ENCODE results near the gene GALNT15. TPM values are rescaled to one million over a fixed set of nuclear protein-coding genes. Genes with fewer than 3 reads are reported as not detected.

Gene GALNT15
- total RNA-seq, 2 donors from 2014 or later: 0.30 TPM; not detected in 1

DNA sequence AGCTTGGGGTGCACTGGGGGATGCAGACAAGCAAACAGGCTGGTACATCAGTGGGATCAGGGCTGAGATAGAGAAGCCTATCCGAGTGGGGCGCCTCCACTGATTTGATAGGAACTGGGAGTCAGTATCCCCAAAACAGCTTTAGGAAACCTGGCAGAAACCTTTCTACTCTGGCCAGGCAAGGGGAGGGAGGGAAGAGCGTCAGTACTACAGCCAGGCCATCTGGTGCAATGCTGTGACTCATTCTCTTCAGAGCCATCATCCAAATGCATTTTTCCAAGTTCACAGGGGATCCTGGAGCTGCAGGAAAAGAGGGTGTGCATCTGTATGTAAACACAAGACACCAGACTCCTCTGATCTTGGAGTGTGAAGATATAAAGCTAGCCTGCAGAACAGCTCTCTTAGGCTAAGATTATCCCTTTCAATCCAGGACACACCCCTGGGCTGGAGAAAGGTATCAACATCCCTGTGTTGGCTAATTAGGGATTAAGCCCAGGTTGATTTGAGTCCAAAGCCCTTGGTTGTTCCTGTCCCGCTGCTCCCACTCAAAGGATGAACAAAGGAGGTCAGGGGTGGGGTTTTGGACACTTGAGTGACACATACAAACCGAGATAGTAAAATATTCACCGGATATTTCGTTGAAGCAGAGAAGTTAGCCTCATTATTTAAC, 9.3 kb downstream of the GALNT15 start:
- no peak overlapping the region for H3K4me3 Mint-ChIP-seq
- no peaks in the 10 kb centered on the region for H3K27me3 Mint-ChIP-seq (ENCODE audit: low read depth)
- no peaks in the 10 kb centered on the region for H3K36me3 Mint-ChIP-seq (ENCODE audit: insufficient read depth in 2 of 2)
- DNase-seq: no peak
- no peak for ATAC-seq (replicated peaks in 1 of 2)
- H3K9me3 Mint-ChIP-seq: no peaks in the 10 kb centered on the region
- H3K4me1 Mint-ChIP-seq (ENCODE audit: low read depth): peaks cover 9% of the 10 kb centered on the region
- no peak overlapping the region for H3K27ac Mint-ChIP-seq

DNA sequence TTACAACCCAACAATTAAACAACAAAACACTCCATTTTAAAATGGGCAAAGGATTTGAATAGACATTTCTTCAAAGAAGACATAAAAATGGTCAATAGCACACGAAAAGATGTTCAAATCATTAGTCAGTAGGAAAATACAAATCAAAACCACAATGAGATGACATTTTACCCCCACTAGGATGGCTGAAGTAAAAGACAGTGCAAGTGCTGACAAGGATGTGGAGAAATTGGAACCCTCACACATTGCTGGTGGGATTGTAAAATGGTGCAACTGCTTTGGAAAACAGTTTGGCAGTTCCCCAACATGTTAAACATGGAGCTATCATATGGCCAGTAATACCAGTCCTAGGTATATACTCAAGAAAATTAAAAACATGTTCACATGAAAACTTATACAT, 11.6 kb downstream of the GALNT15 start:
- Mint-ChIP-seq H3K9me3 (no peaks in the 10 kb centered on the region), H3K36me3 (ENCODE audit: insufficient read depth in 2 of 2) (no peaks in the 10 kb centered on the region), H3K4me3 (no peak overlapping the region), H3K27me3 (ENCODE audit: low read depth) (no peaks in the 10 kb centered on the region), H3K27ac (no peak overlapping the region), H3K4me1 (ENCODE audit: low read depth) (peaks cover 8% of the 10 kb centered on the region)
- peak in 1 of 2 donors; percentile 8 for ATAC-seq (replicated peaks in 1 of 2)
- no peak for DNase-seq

DNA sequence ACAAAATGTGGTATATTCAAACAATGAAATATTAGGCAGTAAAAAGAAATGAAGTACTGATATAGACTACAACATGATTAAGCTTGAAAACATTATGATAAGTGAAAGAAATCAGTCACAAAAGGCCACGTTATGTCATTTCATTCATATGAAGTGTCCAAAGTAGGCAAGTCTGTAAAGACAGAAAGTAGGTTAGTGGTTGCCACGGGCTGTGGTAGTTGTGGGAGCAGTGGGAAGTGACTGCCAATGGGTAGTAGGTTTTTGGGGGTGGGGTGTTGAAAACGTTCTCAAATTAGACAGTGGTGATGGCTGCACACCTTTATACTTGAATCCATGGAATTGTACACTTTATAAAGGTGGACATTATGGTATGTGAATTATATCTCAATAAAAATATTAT, 12.1 kb downstream of the GALNT15 start:
- no peaks in the 10 kb centered on the region for H3K27me3 Mint-ChIP-seq (ENCODE audit: low read depth)
- DNase-seq: peak; percentile 8 to 52
- no peak overlapping the region for H3K4me3 Mint-ChIP-seq
- H3K36me3 Mint-ChIP-seq (ENCODE audit: insufficient read depth in 2 of 2): no peaks in the 10 kb centered on the region
- peaks cover 8% of the 10 kb centered on the region for H3K4me1 Mint-ChIP-seq (ENCODE audit: low read depth)
- ATAC-seq (replicated peaks in 1 of 2): peak; percentile 27 to 71
- peak overlapping the region; percentile 55 for H3K27ac Mint-ChIP-seq
- H3K9me3 Mint-ChIP-seq: no peaks in the 10 kb centered on the region

DNA sequence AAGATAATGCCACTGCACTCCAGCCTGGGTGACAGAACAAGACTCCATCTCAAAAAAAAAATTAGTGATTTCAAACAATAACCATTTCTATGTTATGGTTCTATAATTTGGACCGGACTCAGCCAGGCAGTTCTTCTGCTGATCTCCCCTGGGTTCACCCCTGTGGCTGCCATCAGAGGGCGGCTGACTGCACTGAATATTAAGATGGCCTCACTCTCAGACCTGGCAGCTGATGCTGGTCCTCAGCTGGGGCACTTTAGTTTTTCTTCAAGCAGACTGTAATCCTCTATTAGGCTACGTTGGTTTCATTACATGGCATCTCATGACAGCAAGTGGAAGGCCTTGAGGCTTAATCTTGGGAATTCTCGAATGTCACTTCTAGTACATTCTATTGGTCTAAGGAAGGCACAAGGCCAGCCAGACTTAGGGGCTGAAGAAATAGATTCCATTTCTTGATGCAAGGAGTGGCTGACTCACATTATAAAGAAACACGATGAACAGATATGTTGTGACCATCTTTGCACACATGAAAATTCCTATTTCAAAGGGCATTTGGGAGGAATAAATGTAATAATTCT, 12.8 kb downstream of the GALNT15 start:
- DNase-seq (no peak), ATAC-seq (replicated peaks in 1 of 2) (no peak)
- Mint-ChIP-seq H3K27me3 (ENCODE audit: low read depth) (no peaks in the 10 kb centered on the region), H3K27ac (no peak overlapping the region), H3K9me3 (no peaks in the 10 kb centered on the region), H3K4me1 (ENCODE audit: low read depth) (peaks cover 8% of the 10 kb centered on the region), H3K36me3 (ENCODE audit: insufficient read depth in 2 of 2) (no peaks in the 10 kb centered on the region), H3K4me3 (no peak overlapping the region)

DNA sequence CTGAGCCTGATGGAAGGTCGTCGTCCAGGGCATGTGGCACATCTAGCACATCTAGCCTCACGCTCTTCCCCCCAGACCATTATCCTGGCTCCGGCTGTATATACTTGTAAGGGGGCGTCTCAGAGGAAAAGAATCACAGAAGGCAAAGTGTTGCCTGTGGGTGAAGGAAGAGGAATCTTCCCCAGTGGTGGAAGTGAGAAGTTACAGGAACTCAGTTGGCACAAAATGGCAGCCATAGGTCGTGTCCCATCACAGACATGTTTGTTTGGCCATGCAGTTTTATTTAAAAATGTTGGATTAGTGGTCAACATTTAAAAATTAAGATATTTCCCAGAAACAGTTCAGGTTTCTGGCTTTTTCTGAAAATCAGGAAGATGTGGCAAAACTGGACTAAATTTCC, 13.6 kb downstream of the GALNT15 start:
- no peak for DNase-seq
- Mint-ChIP-seq H3K4me3 (no peak overlapping the region), H3K9me3 (no peaks in the 10 kb centered on the region), H3K27me3 (ENCODE audit: low read depth) (no peaks in the 10 kb centered on the region), H3K27ac (no peak overlapping the region), H3K36me3 (ENCODE audit: insufficient read depth in 2 of 2) (no peaks in the 10 kb centered on the region), H3K4me1 (ENCODE audit: low read depth) (peaks cover 8% of the 10 kb centered on the region)
- no peak for ATAC-seq (replicated peaks in 1 of 2)

DNA sequence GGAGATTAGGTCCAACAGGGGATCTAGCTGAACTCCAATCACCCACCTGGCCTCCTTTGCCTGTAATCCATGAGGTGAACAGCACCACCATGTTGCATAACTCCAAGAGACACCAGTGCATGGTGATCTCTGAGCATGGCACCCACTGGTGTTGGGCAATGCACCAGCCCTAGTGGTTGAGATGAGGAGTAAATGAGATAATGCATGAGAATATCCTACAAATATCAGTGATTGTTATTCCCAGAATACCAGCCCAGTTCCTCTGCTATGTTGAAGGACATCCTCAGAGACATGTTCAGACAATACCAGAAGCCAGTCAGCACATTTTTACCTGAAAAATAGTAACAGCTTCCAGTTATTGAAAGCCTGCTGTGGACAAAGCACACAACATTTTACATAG, 14.7 kb downstream of the GALNT15 start:
- no peak overlapping the region for H3K4me3 Mint-ChIP-seq
- H3K27me3 Mint-ChIP-seq (ENCODE audit: low read depth): no peaks in the 10 kb centered on the region
- no peak for DNase-seq
- ATAC-seq (replicated peaks in 1 of 2): no peak
- no peaks in the 10 kb centered on the region for H3K9me3 Mint-ChIP-seq
- peaks cover 8% of the 10 kb centered on the region for H3K4me1 Mint-ChIP-seq (ENCODE audit: low read depth)
- no peak overlapping the region for H3K27ac Mint-ChIP-seq
- H3K36me3 Mint-ChIP-seq (ENCODE audit: insufficient read depth in 2 of 2): no peaks in the 10 kb centered on the region

DNA sequence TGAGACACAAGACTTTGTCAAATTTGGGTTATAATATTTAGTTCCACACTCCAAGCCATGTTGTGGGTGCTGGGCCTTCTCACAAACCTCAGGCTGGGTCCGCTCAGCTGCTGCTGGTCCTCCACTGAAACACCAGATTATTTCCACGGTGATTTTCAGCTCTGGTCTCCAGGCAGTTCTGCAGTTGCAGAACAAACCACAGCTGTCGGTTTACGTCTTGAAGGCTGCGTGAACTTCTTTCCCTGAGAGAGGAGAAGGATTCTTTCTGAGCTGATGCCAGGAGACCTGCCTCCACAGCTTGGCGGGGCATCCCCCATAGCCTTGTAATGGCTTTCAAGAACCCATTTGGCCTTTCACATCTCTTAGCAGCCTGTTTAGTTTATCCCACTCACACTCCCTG, 16.2 kb downstream of the GALNT15 start:
- Mint-ChIP-seq H3K27me3 (ENCODE audit: low read depth) (no peaks in the 10 kb centered on the region), H3K4me1 (ENCODE audit: low read depth) (peaks cover 8% of the 10 kb centered on the region), H3K4me3 (no peak overlapping the region), H3K36me3 (ENCODE audit: insufficient read depth in 2 of 2) (no peaks in the 10 kb centered on the region), H3K9me3 (no peaks in the 10 kb centered on the region), H3K27ac (no peak overlapping the region)
- ATAC-seq (replicated peaks in 1 of 2): no peak
- DNase-seq: no peak

DNA sequence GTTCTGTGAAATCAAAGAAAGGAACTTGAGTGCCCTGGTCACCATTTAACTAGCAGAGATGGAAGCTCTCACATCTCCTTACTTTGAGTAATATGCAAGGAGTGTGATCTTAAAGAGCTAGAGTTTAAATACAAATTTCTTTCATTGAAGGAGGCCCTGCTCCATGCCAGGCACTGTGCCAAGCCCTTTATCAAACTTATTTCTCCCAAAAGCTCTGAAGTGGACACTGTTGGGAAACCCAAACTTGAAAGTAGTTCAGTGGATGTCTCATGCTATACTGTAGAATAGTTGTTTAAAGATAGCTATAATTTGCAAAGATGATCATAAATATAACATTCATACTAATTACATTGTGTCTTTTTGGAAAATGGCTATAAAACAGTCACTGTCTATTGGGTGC, 17.1 kb downstream of the GALNT15 start:
- Mint-ChIP-seq H3K27ac (no peak overlapping the region), H3K9me3 (no peaks in the 10 kb centered on the region), H3K27me3 (ENCODE audit: low read depth) (no peaks in the 10 kb centered on the region), H3K36me3 (ENCODE audit: insufficient read depth in 2 of 2) (no peaks in the 10 kb centered on the region), H3K4me3 (no peak overlapping the region), H3K4me1 (ENCODE audit: low read depth) (peaks cover 2% of the 10 kb centered on the region)
- ATAC-seq (replicated peaks in 1 of 2): no peak
- DNase-seq: no peak

DNA sequence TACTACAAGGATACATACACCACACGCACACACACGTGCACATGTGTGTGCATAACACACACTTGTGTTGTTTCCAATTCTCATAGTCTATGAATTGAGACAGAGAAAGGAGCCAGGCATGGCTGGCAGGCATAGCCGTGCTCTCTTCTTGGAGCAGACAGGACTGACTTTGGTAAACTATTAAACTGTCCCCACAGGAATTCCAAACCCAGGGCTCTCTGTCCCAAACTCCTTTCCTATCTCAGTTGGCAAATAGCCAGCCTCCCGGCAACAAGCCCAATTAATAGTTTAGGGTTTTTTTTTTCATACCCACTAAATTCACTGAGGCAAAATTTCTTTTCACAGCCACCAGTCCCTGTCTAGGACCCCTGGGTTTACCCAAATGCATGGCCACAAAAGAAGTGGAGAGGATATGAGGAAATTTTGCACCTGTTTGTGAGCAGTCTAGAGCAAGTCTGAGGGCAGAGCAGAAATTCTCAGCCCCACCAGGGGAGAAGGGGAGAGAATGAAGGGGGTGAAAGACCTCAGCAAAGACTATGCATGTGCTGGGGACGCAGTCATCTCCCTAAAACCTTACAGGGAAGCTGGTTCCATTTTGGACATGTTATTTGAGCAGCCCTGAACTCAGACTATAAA, 17.8 kb downstream of the GALNT15 start:
- DNase-seq (no peak), ATAC-seq (replicated peaks in 1 of 2) (no peak)
- Mint-ChIP-seq H3K36me3 (ENCODE audit: insufficient read depth in 2 of 2) (no peaks in the 10 kb centered on the region), H3K27me3 (ENCODE audit: low read depth) (no peaks in the 10 kb centered on the region), H3K9me3 (no peaks in the 10 kb centered on the region), H3K27ac (no peak overlapping the region), H3K4me1 (ENCODE audit: low read depth) (no peaks in the 10 kb centered on the region), H3K4me3 (no peak overlapping the region)

DNA sequence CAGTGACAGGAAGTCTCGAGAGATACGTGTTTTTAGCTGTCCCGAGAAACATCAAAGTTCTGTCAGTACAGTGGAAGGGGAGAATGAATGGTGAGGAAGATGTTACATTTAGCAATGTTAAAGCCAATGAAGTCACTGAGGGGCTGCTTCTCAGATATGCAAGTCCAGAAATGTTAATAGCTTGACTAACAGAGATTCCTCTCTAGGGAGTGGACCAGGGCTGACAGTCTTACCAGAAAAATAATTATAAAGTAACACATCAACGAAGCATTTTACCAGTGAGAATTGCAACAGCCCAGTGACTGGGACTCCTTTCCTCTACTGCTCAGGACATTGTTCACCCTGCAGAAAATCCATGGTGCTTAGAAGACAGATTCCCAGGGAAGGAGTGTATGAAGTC, 23.9 kb downstream of the GALNT15 start:
- Mint-ChIP-seq H3K4me1 (ENCODE audit: low read depth) (peaks cover 16% of the 10 kb centered on the region), H3K36me3 (ENCODE audit: insufficient read depth in 2 of 2) (no peaks in the 10 kb centered on the region), H3K27me3 (ENCODE audit: low read depth) (peaks cover 7% of the 10 kb centered on the region), H3K9me3 (no peaks in the 10 kb centered on the region), H3K4me3 (no peak overlapping the region), H3K27ac (no peak overlapping the region)
- DNase-seq (no peak), ATAC-seq (replicated peaks in 1 of 2) (no peak)

DNA sequence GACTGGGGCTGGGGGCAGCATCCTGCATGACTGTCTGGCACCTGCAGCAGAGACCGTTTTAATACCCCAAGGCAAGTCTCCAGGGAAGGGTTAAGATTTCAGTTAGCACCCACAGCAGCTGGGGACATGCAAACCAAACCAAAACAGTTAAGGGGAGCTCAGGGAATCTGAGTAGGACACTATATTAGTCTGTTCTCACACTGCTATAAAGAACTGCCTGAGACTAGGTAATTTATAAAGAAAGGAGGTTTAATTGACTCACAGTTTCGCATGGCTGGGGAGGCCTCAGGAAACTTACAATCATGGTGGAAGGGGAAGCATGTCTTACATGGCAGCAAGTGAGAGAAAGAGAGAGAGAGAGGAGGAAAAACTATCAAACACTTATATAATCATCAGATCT, 25.3 kb downstream of the GALNT15 start:
- ATAC-seq (replicated peaks in 1 of 2) (peak in 1 of 2 donors; percentile 48), DNase-seq (no peak)
- Mint-ChIP-seq H3K27me3 (ENCODE audit: low read depth) (peaks cover 14% of the 10 kb centered on the region), H3K4me3 (peak overlapping the region in 1 of 2 donors; percentile 27), H3K36me3 (ENCODE audit: insufficient read depth in 2 of 2) (no peaks in the 10 kb centered on the region), H3K27ac (peak overlapping the region; percentile 5), H3K9me3 (no peaks in the 10 kb centered on the region), H3K4me1 (ENCODE audit: low read depth) (peaks cover 25% of the 10 kb centered on the region)

DNA sequence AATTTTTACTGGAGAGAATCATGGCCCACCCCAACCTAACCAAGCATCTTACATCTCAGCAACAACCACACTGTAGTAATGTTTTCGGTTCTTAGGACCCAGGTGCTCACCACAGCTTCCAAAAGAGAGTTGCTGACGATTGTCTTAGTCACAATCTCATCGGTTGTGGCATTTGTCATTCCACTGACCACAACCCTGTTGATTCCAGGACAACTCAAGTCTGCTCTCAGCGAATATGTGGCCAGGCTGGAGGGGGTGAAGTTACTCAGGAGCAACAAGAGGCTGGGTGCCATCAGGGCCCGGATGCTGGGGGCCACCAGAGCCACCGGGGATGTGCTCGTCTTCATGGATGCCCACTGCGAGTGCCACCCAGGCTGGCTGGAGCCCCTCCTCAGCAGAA, 25.9 kb downstream of the GALNT15 start:
- H3K9me3 Mint-ChIP-seq: no peaks in the 10 kb centered on the region
- no peaks in the 10 kb centered on the region for H3K36me3 Mint-ChIP-seq (ENCODE audit: insufficient read depth in 2 of 2)
- H3K4me1 Mint-ChIP-seq (ENCODE audit: low read depth): peaks cover 32% of the 10 kb centered on the region
- H3K27ac Mint-ChIP-seq: peak overlapping the region; percentile 5
- peaks cover 16% of the 10 kb centered on the region for H3K27me3 Mint-ChIP-seq (ENCODE audit: low read depth)
- ATAC-seq (replicated peaks in 1 of 2) (peak; percentile 69), DNase-seq (peak; percentile 31 to 47)
- peak overlapping the region in 1 of 2 donors; percentile 27 for H3K4me3 Mint-ChIP-seq

DNA sequence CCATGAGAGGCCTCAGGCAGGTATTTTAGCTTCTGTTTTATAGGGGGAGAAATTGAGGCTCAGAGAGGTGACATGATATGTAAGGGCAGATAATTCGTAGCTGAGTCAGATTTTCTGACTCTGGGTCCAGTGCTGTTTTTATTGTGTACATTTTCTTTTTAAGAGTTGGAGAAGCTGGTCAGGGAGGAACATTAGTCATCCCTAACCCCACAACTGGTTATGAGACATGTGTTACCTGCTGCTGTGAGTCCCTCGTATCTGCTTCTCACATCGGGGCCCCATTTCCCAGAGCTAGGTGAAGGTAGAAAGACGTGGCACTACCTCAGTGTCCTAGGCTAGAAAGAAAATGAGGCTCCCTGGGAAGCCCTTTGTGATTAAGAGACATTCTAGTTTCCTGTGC, 28.6 kb downstream of the GALNT15 start:
- H3K9me3 Mint-ChIP-seq: no peaks in the 10 kb centered on the region
- H3K27me3 Mint-ChIP-seq (ENCODE audit: low read depth): peaks cover 16% of the 10 kb centered on the region
- H3K4me3 Mint-ChIP-seq: peak overlapping the region in 1 of 2 donors; percentile 56
- DNase-seq: peak; percentile 33 to 35
- peak; percentile 70 to 74 for ATAC-seq (replicated peaks in 1 of 2)
- H3K4me1 Mint-ChIP-seq (ENCODE audit: low read depth): peaks cover 36% of the 10 kb centered on the region
- no peaks in the 10 kb centered on the region for H3K36me3 Mint-ChIP-seq (ENCODE audit: insufficient read depth in 2 of 2)
- H3K27ac Mint-ChIP-seq: peak overlapping the region; percentile 64
